ENCODE data around the gene MGAT1. TPM values are rescaled to one million over a fixed set of nuclear protein-coding genes. Genes with fewer than 3 reads are reported as not detected.

Gene MGAT1
- total and polyA plus RNA-seq, 10 donors, result 61.2 to 270 (median 224) TPM

- peaks cover 84 to 94% (median 89%) of the 10 kb centered on the region in 6 donors for H3K4me1 ChIP-seq
- intact Hi-C loops (cut with DNase I; ENCODE audit: low total_unique reads), result no loop called here
- peak overlapping the region; percentile 58 to 98 (median 94) for H3K4me3 ChIP-seq
- no peaks in the 10 kb centered on the region for H3K9me3 ChIP-seq
- DNase-seq, result peak; percentile 98
- TF ChIP-seq CTCF (IDR thresholded peaks at IDR 0.05 in 8 of 11, conservative IDR thresholded peaks at IDR 0.05 in 3 of 11) (peak in 6 of 11 experiments; percentile 5 to 27 (median 12)), POLR2AphosphoS5 (IDR thresholded peaks at IDR 0.05) (peak; percentile 85 to 89 (median 88)), POLR2A (IDR thresholded peaks at IDR 0.05) (peak in 2 of 3 donors; percentile 29 to 68)
- H3K36me3 ChIP-seq, result peaks cover 0 to 38% (median 3%) of the 10 kb centered on the region in 6 donors
- H3K27ac ChIP-seq, result peak overlapping the region; percentile 80 to 99 (median 99)
- 9 to 17% (median 13%) methylated on average over 35 to 41 of the region's 41 CpGs for WGBS, 5 donors
- H3K27me3 ChIP-seq (replicated peaks in 1 of 7), result no peaks in the 10 kb centered on the region
These were observed 849 bp upstream of the MGAT1 start for GRCh38 chr5:180803181-180804128.

GRCh38 chr5:180801596-180802324 lies 846 bp downstream of the MGAT1 start:
- intact Hi-C loops (cut with DNase I; ENCODE audit: low total_unique reads), result no loop called here
- TF ChIP-seq POLR2A (IDR thresholded peaks at IDR 0.05), result no peak
- TF ChIP-seq POLR2AphosphoS5 (IDR thresholded peaks at IDR 0.05), result peak in 1 of 3 donors; percentile 20
- Histone ChIP-seq H3K36me3 (peaks cover 0 to 48% (median 3%) of the 10 kb centered on the region in 6 donors), H3K9me3 (no peaks in the 10 kb centered on the region), H3K4me1 (peaks cover 77 to 94% (median 89%) of the 10 kb centered on the region in 6 donors), H3K4me3 (peak overlapping the region; percentile 58 to 98 (median 94)), H3K27ac (peak overlapping the region; percentile 90 to 99 (median 99)), H3K27me3 (replicated peaks in 1 of 7) (no peaks in the 10 kb centered on the region)
- 12 to 16% (median 14%) methylated on average over 15 of the region's 15 CpGs for WGBS, 5 donors
- peak; percentile 85 for DNase-seq

- Histone ChIP-seq H3K4me3 (peak overlapping the region in 4 of 8 donors; percentile 5 to 94 (median 92)), H3K4me1 (peaks cover 61 to 94% (median 89%) of the 10 kb centered on the region in 6 donors), H3K36me3 (peaks cover 0 to 62% (median 9%) of the 10 kb centered on the region in 6 donors)
These were observed 2.5 kb downstream of the MGAT1 start for GRCh38 chr5:180799902-180800801.

More at GRCh38 chr5:180799902-180800801, 2.5 kb downstream of the MGAT1 start:
- 66 to 82% (median 74%) methylated on average over 6 of the region's 6 CpGs for WGBS, 5 donors
- intact Hi-C loops (cut with DNase I; ENCODE audit: low total_unique reads), result no loop called here
- DNase-seq, result no peak
- H3K27me3 ChIP-seq (replicated peaks in 1 of 7), result no peaks in the 10 kb centered on the region
- H3K9me3 ChIP-seq, result no peaks in the 10 kb centered on the region
- TF ChIP-seq POLR2A (IDR thresholded peaks at IDR 0.05) (no peak), POLR2AphosphoS5 (IDR thresholded peaks at IDR 0.05) (no peak), CTCF (IDR thresholded peaks at IDR 0.05 in 8 of 11, conservative IDR thresholded peaks at IDR 0.05 in 3 of 11) (peak in 2 of 11 experiments; percentile 12 to 20)
- H3K27ac ChIP-seq, result peak overlapping the region in 6 of 8 donors; percentile 1 to 99 (median 98)

Data from spleen (tissue), 11 donors.